H1 (cell line): ENCODE results near the gene MRPS12. TPM values are rescaled to one million over a fixed set of nuclear protein-coding genes. Genes with fewer than 3 reads are reported as not detected.

Source experiments
- EGR1 ChIP-seq: IDR thresholded peaks from 2 replicates; pipeline ENCODE4 v1.6.1; 2011; ENCODE audit warnings: low read depth, low read length, borderline replicate concordance
- FOSL1 ChIP-seq: IDR thresholded peaks from 2 replicates; pipeline ENCODE4 v1.6.1; 2011; ENCODE audit warnings: mild to moderate bottlenecking, low read depth, low read length, moderate library complexity; ENCODE audit not compliant: insufficient read depth
- RFX5 ChIP-seq: IDR thresholded peaks from 2 replicates; pipeline ENCODE4 v1.6.1; 2011; ENCODE audit warnings: low read depth, low read length, improper control_type of control experiment, borderline replicate concordance
- SIN3A ChIP-seq, 2 experiments: IDR thresholded peaks in 1 of 2; conservative IDR thresholded peaks in 1 of 2; 2 replicates each; pipeline ENCODE4 v1.6.1; 2011 to 2012; ENCODE audit warnings: low read length in 2 of 2, improper control_type of control experiment in 1 of 2, low read depth in 1 of 2, mild to moderate bottlenecking in 1 of 2
- polyA plus RNA-seq, 7 experiments: library from polyadenylated mRNA; depleted of rRNA in 3 of 7; stranded (reverse) in 5 of 7; unstranded in 2 of 7; fragments of >200 nt in 5 of 7; fragments of 200-250 nt in 2 of 7; gene quantifications; 1 replicate in 5 of 7; 2 replicates in 1 of 7; 4 replicates in 1 of 7; pipeline versions ENCODE4 v1.2.1 to v1.2.3, GENCODE V29; 2011 to 2013; ENCODE audit warnings: missing spikeins in 2 of 7, mixed read lengths in 2 of 7
- total RNA-seq: library from RNA; stranded (reverse); fragmentation: NEBNext Ultra II Directional; extraction: Animal tissue kit (Norgen Biotek cat#: 25700); gene quantifications from 2 replicates; pipeline ENCODE4 v1.2.1, GENCODE V29; 2021

Gene MRPS12
- total and polyA plus RNA-seq, 2 of the 8 experiments (the other 6 are each of a cell fraction or from before 2014, with no cell fraction given), result 79.0 to 175 TPM

GRCh38 chr19:38942471-38943181, 11.9 kb downstream of the MRPS12 start (continued):
- no peak for TF ChIP-seq FOSL1
- TF ChIP-seq EGR1, result no peak
- no peak for TF ChIP-seq SIN3A (conservative IDR thresholded peaks at IDR 0.05 in 1 of 2, IDR thresholded peaks at IDR 0.05 in 1 of 2; ENCODE audit: low read depth in 1 of 2, low read length in 2 of 2)
- TF ChIP-seq RFX5, result no peak
